Cardiac fibroblast (primary cell): ENCODE results near the gene FHL5.
A peak's percentile ranks its signal among the peaks of the same experiment; 100 is the strongest.

ENCODE experiments used
- DNase-seq, 2 donors: peaks; one replicate each; pipeline versions ENCODE4 v3.0.0 to v3.0.0-alpha.2; 2010; ENCODE audit warnings: low read depth in 2 of 2
- H3K4me3 ChIP-seq, 2 donors: replicated peaks in 1 of 2; 1 replicate in 1 of 2; 2 replicates in 1 of 2; pipeline ENCODE4 v1.5.1; 2011; ENCODE audit warnings: low read depth in 2 of 2, low read length in 2 of 2, mild to moderate bottlenecking in 2 of 2, moderate library complexity in 1 of 2
- CTCF ChIP-seq: IDR thresholded peaks from one replicate; pipeline ENCODE4 v1.5.1; 2011; ENCODE audit warnings: low read depth, mild to moderate bottlenecking, low read length, inconsistent platforms

Gene FHL5

DNA sequence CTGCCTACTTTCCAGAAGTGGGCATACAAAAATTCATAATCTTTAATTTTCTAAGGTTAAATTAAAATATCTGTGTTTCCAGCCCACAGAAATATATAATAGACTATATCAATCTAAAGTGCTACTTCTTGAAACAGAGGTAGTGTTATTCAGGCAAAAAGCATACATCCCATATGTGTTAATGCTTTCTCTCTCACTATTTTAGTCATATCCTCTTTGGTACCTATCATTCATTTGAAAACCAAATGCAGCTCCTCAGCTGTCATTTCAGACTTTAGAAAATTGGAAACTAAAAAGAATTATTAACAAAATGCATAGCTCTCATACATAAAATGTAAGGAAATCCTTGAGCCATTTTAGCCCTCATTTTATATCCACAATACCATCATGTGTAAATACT lies 925 bp downstream of the FHL5 start:
- H3K4me3 ChIP-seq: no peak overlapping the region
- no peak for TF ChIP-seq CTCF
- no peak for DNase-seq

GRCh38 chr6:96570053-96570452 lies 7.1 kb downstream of the FHL5 start:
- no peak for DNase-seq
- TF ChIP-seq CTCF: no peak

GRCh38 chr6:96571551-96571950 lies 8.6 kb downstream of the FHL5 start:
- TF ChIP-seq CTCF: no peak
- DNase-seq: no peak
- no peak overlapping the region for H3K4me3 ChIP-seq

More at GRCh38 chr6:96570053-96570452, 7.1 kb downstream of the FHL5 start:
- H3K4me3 ChIP-seq: no peak overlapping the region

DNA sequence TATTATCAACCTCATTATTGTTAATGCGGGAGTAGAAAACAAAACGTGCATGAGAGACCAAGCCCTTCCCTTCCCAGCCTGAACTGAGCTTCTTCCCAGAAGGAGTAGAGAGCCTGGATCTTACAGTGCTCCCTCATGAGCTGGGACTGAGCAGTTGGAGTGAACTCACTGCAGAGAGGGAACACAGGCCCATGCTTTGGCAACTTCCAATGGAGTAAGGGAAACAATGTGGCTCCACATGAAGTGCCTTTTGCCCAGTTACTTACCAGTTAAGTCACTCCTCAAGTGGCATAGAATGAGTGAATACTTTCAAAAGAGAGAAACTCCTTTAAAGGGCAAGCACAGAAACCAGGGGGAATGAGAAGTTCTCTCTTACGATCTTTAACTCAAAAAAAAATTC lies 12.4 kb downstream of the FHL5 start:
- H3K4me3 ChIP-seq: no peak overlapping the region
- DNase-seq: no peak
- no peak for TF ChIP-seq CTCF

DNA sequence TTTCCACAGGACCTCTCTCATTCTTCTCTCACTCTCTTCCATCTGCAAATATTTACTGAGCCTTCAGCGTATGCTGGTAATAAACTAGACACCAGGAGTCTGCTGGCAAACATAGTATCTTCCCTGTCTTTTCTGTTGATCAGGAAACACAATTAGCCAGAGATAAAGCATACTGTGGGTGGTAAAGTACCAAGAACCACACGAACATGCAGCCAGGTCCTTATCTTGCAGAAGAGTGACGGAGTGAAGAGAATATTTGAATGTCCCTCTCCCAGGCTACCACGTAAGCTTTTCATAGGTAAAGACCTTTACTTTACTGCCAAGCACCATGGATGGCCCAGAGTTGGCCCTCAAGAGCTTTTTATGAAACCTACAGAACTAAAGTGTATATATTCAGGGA lies 13.3 kb downstream of the FHL5 start:
- no peak for DNase-seq
- no peak overlapping the region for H3K4me3 ChIP-seq
- TF ChIP-seq CTCF: no peak

- no peak for TF ChIP-seq CTCF
- DNase-seq: no peak
Measured at GRCh38 chr6:96582021-96582420, 19.1 kb downstream of the FHL5 start.

GRCh38 chr6:96582436-96582835 lies 19.5 kb downstream of the FHL5 start:
- TF ChIP-seq CTCF: no peak
- DNase-seq: peak in 1 of 2 donors; percentile 64
- H3K4me3 ChIP-seq: no peak overlapping the region

More at GRCh38 chr6:96582021-96582420, 19.1 kb downstream of the FHL5 start:
- no peak overlapping the region for H3K4me3 ChIP-seq
